ENCODE data around the gene RASA3.

The RASA3 gene

DNA sequence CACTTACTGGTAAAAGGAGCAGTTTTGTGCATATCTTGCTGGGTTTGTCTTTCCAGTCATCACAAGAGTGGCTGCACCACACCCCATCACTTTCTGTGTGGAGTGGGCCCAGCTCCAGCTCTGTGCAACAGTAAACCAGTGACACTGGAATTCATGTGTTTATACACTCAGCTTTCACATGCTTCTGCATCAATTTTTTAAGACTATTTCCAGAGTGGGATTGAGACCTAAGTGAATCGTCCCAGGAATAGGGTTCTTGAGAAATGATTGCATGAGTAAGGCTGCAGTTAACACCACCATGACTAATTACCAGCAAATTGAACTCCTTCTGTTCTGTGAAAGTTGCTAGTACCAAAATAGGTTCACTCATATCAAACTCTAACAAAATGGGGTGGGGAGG is 41.3 kb upstream of the RASA3 start:
- CTCF ChIA-PET, result no interaction called here
- DNase-seq (ENCODE audit: low read depth, low spot score), result no peak
- H3K4me3 ChIP-seq (ENCODE audit: low read depth, low read length), result no peak overlapping the region
- TF ChIP-seq, protein P1, sequence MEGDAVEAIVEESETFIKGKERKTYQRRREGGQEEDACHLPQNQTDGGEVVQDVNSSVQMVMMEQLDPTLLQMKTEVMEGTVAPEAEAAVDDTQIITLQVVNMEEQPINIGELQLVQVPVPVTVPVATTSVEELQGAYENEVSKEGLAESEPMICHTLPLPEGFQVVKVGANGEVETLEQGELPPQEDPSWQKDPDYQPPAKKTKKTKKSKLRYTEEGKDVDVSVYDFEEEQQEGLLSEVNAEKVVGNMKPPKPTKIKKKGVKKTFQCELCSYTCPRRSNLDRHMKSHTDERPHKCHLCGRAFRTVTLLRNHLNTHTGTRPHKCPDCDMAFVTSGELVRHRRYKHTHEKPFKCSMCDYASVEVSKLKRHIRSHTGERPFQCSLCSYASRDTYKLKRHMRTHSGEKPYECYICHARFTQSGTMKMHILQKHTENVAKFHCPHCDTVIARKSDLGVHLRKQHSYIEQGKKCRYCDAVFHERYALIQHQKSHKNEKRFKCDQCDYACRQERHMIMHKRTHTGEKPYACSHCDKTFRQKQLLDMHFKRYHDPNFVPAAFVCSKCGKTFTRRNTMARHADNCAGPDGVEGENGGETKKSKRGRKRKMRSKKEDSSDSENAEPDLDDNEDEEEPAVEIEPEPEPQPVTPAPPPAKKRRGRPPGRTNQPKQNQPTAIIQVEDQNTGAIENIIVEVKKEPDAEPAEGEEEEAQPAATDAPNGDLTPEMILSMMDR (IDR thresholded peaks at IDR 0.05; ENCODE audit: insufficient read depth, low read length, missing control alignments), result no peak
- POLR2A ChIA-PET, result no interaction called here

DNA sequence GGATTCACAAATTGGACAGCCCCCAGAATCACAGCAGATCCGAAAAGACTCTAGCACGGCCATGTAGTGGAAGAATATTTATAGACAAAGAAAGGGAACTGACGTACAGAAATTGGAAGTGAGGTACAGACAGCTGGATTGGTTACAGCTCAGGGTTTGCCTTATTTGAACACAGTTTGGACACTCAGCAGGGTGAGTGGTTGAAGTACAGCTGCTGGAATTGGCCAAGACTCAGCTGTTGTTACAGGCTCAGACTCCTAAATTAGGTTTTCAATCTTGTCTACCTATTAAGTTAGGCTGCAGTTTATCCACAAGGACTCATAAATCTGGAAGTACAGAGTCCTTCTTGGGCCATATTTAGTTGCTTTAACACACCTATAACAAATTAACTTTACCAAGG is 40.8 kb upstream of the RASA3 start:
- ChIA-PET POLR2A (no interaction called here), CTCF (no interaction called here)
- no peak for DNase-seq (ENCODE audit: low read depth, low spot score)
- TF ChIP-seq, protein P1 (IDR thresholded peaks at IDR 0.05; ENCODE audit: insufficient read depth, low read length, missing control alignments), result no peak
- H3K4me3 ChIP-seq (ENCODE audit: low read depth, low read length), result no peak overlapping the region

DNA sequence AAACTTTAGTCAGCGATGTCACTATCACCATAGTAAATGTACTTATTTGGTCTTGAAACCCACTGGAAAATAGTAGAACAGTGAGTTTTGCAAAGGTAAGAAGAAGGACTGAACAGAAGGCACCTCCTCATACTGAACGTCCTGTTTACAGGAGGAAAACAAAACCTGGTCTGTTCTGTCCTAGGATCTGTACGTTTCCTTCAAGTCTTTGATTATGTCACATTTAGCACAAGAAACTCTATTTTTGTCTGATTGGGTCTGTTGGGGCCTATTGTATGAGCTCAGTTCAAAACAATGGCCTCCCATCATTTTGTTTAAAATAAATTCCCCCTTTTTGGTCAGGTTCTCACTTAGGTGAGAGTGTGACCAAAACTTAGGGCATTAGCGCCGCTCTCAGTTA is 35.5 kb upstream of the RASA3 start:
- CTCF ChIA-PET, result no interaction called here
- POLR2A ChIA-PET, result no interaction called here
- TF ChIP-seq, protein P1 (IDR thresholded peaks at IDR 0.05; ENCODE audit: insufficient read depth, low read length, missing control alignments), result no peak
- no peak overlapping the region for H3K4me3 ChIP-seq (ENCODE audit: low read depth, low read length)
- no peak for DNase-seq (ENCODE audit: low read depth, low spot score)

DNA sequence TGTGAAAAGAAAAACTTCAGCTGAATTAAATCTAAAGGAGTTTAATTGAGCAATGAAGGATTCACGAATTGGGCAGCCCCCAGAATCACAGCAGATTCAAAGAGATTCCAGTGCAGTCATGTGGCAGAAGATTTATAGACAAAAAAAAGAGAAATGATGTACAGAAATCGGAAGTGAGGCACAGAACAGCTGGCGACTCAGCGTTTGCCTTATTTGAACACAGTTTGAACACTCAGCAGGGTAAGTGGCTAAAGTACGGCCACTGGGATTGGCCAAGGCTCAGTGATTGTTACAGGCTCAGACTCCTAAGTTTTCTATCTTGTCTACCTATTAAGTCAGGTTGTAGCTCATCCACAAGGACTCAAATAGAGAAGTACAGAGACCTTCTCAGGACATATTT is 35.0 kb upstream of the RASA3 start:
- ChIA-PET CTCF (no interaction called here), POLR2A (no interaction called here)
- H3K4me3 ChIP-seq (ENCODE audit: low read depth, low read length), result no peak overlapping the region
- no peak for DNase-seq (ENCODE audit: low read depth, low spot score)
- TF ChIP-seq, protein P1 (IDR thresholded peaks at IDR 0.05; ENCODE audit: insufficient read depth, low read length, missing control alignments), result no peak

DNA sequence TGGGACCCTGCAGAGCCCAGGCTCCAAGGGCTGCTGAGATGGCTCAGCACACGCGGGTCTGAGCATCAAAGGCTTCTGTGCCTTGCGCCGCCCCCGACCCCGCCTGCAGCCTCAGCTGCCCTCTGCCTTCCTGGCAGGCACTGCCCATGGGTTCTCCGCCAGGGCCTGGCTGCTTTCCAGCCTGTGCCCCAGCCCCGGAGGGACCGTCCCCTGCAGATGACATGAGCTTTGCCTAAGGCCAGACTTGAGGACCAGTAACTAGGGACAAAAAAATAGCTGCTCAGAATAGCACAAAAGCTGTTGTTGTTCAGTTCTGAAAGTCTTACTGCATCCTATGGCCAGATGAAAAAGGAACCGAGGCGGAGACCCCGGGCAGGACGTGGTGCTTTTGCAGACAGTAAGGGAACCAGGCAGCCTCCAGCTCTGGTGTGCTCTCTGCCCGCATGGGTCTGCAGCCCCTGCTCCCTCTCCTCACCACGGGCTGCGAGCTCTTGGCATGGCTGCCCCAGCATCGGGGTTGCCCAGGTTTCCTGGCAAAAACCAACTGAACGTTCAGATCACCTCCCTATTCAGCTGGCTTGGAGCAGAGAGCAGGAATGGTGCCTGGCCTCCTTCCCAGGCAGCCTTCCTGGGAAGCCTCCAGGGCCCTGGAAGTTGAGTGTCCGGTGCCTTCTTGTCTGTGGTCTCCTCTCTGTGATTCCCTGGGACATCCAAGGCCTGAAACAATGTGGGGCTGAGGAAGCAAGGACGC is 34.1 kb upstream of the RASA3 start:
- POLR2A ChIA-PET, result no interaction called here
- DNase-seq (ENCODE audit: low read depth, low spot score), result no peak
- H3K4me3 ChIP-seq (ENCODE audit: low read depth, low read length), result no peak overlapping the region
- CTCF ChIA-PET, result no interaction called here
- TF ChIP-seq, protein P1 (IDR thresholded peaks at IDR 0.05; ENCODE audit: insufficient read depth, low read length, missing control alignments), result no peak

DNA sequence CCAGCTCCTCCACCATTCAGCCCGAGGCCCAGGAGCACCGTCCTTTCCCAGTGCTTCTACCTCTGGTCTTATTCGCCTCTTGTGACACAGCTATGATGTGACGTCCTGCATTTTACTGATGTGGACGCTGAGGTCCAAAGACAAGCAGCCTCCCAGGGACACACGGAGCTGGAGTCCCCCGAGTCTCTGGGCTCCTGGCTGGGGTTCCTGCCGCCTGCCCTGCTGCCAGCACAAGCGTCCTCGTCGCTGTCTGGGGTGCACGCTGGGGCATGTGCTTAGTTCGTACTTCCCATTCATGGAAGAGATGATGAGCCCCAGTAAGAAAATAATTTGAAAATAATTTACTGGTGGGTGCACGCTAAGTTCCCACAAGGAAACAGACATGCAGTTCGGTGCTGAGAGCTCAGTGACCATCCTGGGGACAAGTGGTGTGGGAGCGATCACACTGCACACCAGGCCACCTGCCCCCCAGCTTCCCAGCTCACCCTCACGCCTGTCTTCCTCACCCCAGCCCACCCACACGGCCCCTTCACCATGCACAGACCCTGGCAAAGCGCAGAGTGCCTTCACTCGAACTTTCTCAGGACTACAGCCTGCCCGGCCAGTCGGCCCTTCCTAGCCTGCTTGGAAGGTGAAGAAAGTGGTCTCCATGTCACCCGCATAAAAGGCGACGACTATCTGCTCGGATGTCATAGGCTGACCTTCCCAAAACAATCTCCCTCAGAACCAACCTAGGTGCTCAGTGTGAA is 32.4 kb upstream of the RASA3 start:
- TF ChIP-seq, protein P1 (IDR thresholded peaks at IDR 0.05; ENCODE audit: insufficient read depth, low read length, missing control alignments), result no peak
- H3K4me3 ChIP-seq (ENCODE audit: low read depth, low read length), result no peak overlapping the region
- DNase-seq (ENCODE audit: low read depth, low spot score), result no peak
- ChIA-PET CTCF (interaction anchor here (1.2 kb wide), 1 partner anchor 13 kb away, joined by 3 read pairs; no protein-coding TSS in a partner anchor), POLR2A (no interaction called here)

Measured in AG04449 (cell line).